Lower leg skin (tissue), 4 donors: ENCODE results near the gene ARHGDIB. TPM values are rescaled to one million over a fixed set of nuclear protein-coding genes. Genes with fewer than 3 reads are reported as not detected.

Experiments used
- DNase-seq, 2 donors: peaks; one replicate each; pipeline ENCODE4 v3.0.0-alpha.2; 2019; ENCODE audit warnings: low spot score in 2 of 2
- H3K4me3 ChIP-seq: fragments of 200-600 bp; sonication (generic); 2 replicates; pipeline ENCODE4 v1.5.1; 2017; ENCODE audit warnings: mild to moderate bottlenecking, low read depth; ENCODE audit not compliant: poor library complexity, severe bottlenecking
- POLR2A ChIP-seq, 2 donors: fragments of 450-650 bp; IDR thresholded peaks; one replicate each; pipeline ENCODE4 v1.6.1; 2016 to 2017; ENCODE audit warnings: antibody characterized with exemption in 2 of 2, mild to moderate bottlenecking in 1 of 2, moderate library complexity in 1 of 2
- WGBS, 2 donors: methylation state at CpG; one replicate each; pipeline ENCODE4 v1.1.5; 2018; 5-methylcytosine and 5-hydroxymethylcytosine counted together
- intact Hi-C: fragments of 100-400 bp; cut with DNase I; formaldehyde crosslinking; loops from one replicate; pipeline ENCODE4 v1.15.0; 2023; ENCODE audit warnings: low total_unique reads
- total RNA-seq, 4 donors: library from RNA; depleted of rRNA; stranded (reverse); fragments of >200 nt; gene quantifications; one replicate each; pipeline ENCODE4 v1.1.0, GENCODE V29; 2016
- TF ChIP-seq, protein P1 (sequence below), 3 donors: fragments of 450-650 bp; IDR thresholded peaks; one replicate each; pipeline ENCODE4 v1.5.1; 2016; ENCODE audit warnings: antibody characterized with exemption in 3 of 3, mild to moderate bottlenecking in 3 of 3, moderate library complexity in 2 of 3

The ARHGDIB gene
- total RNA-seq, 4 donors from 2014 or later: 44.9 to 84.7 (median 82.1) TPM

DNA sequence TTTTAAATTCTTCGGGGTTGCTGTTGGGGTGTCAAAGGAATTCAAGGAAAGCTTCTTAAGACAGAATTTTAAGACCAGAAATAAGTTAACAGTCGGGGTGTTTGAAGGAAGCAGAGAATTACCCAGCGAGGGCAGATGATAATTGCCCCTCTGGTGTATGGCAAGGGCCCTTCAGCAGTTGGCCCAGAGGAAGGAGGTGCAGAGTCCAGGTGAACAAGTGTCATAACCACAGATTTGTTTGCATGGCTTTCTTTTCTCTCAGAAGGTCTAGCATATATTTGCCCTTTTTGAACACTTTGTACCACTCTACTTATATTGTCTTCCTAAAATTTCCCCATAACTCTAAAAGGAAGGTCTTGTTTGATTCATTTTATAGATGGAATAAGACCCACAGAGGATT lies 13.2 kb upstream of the ARHGDIB start:
- 96 to 99% methylated on average over 3 of the region's 3 CpGs for WGBS, 2 donors
- no peak overlapping the region for H3K4me3 ChIP-seq
- intact Hi-C loops: no loop called here
- TF ChIP-seq, protein P1, sequence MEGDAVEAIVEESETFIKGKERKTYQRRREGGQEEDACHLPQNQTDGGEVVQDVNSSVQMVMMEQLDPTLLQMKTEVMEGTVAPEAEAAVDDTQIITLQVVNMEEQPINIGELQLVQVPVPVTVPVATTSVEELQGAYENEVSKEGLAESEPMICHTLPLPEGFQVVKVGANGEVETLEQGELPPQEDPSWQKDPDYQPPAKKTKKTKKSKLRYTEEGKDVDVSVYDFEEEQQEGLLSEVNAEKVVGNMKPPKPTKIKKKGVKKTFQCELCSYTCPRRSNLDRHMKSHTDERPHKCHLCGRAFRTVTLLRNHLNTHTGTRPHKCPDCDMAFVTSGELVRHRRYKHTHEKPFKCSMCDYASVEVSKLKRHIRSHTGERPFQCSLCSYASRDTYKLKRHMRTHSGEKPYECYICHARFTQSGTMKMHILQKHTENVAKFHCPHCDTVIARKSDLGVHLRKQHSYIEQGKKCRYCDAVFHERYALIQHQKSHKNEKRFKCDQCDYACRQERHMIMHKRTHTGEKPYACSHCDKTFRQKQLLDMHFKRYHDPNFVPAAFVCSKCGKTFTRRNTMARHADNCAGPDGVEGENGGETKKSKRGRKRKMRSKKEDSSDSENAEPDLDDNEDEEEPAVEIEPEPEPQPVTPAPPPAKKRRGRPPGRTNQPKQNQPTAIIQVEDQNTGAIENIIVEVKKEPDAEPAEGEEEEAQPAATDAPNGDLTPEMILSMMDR (IDR thresholded peaks at IDR 0.05): no peak
- no peak for TF ChIP-seq POLR2A (IDR thresholded peaks at IDR 0.05)
- DNase-seq: no peak

DNA sequence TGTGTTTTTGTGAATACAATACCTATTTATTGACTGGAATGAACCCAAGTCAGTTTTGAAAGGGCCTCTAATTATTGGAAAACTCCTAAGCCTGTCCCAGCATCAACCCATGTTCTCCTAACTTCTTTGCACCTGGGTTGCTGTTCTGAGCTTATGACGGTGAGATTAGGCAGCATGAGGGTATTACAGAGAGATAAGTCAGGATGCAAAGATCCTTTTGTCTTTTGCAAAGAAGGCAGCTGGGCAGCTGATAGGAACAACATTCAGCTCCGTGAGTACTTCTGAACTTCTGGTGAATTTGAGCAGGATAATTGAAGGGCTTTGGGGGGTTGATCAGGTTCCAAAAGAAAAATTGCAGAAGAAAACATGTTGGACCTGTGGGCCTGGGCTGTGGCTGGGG lies 11.4 kb upstream of the ARHGDIB start, which contains the start of gene PDE6H:
Gene PDE6H (plus strand): TSS at position 227 of the 400 bp plus-strand sequence. CDS start 4,971 bp downstream, outside the sequence.
- intact Hi-C loops: no loop called here
- no peak within 1 kb of the TSS for H3K4me3 ChIP-seq
- TF ChIP-seq, protein P1 (IDR thresholded peaks at IDR 0.05): no peak
- no peak for TF ChIP-seq POLR2A (IDR thresholded peaks at IDR 0.05)
- no peak for DNase-seq
- 90 to 98% methylated on average over 2 of the region's 2 CpGs for WGBS, 2 donors

DNA sequence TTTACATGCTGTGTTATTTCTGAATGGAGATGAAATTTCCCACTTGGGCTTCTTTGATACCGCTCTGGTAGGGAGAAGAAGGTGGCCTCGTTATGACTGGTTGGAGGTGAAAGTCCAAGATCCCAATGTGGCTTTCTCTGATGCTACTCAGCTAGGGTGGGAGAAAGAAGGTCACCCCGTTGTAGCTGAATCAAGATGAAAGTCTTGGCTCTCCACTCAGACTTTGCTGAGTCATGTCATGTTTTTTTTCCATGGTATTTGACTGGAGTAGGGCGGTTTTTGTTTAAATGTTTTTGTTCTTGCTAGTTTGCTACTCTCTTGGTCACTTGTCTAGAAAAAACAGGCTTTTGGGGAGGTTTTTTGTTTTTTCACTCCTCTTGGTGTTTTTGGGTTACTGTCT lies 9.1 kb upstream of the ARHGDIB start:
- DNase-seq: no peak
- no peak overlapping the region for H3K4me3 ChIP-seq
- WGBS, 2 donors: 57 to 76% methylated on average over 4 of the region's 4 CpGs
- TF ChIP-seq, protein P1 (IDR thresholded peaks at IDR 0.05): no peak
- TF ChIP-seq POLR2A (IDR thresholded peaks at IDR 0.05): no peak
- intact Hi-C loops: no loop called here

DNA sequence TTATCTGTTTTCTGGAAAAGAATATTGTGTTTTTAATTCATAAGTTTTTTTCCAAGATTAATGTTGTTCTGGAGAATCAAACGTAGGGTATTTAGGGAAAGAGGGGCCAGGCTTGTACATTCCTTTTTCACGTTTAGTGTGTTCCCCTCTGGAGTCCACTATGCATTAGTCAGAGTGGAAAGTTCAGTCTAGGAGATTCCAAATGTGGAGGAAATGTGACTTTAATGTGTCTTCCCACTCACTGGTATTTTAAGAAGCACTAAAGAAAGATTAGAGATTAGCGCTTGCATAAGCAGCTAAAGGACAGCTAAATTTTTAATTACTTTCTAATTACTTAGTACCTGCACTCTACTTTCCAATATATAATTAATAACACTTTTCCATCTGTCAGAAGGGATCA lies 7.1 kb upstream of the ARHGDIB start:
- WGBS, 2 donors: 64 to 67% methylated on average over 3 of the region's 3 CpGs
- no peak overlapping the region for H3K4me3 ChIP-seq
- TF ChIP-seq, protein P1 (IDR thresholded peaks at IDR 0.05): no peak
- TF ChIP-seq POLR2A (IDR thresholded peaks at IDR 0.05): no peak
- intact Hi-C loops: no loop called here
- DNase-seq: no peak

DNA sequence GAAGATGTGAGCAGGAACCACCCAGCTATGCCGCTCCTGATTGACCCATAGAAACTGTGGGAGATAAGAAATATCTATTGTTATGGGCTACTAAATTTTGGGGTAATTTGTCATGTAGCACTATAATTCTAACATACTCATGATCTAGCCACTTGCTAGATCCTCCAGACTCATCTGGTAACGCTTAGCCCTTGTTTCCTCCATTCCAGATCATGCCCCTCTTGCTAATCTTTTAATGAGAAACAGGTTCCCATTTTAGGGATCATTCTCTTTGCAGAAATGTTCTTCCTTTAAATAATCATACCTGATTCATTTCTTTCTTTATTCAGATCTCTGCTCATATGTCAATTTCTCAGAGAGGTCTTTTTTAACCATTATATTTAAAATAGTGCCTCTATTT lies 3.8 kb upstream of the ARHGDIB start:
- no peak overlapping the region for H3K4me3 ChIP-seq
- DNase-seq: no peak
- TF ChIP-seq POLR2A (IDR thresholded peaks at IDR 0.05): no peak
- TF ChIP-seq, protein P1 (IDR thresholded peaks at IDR 0.05): no peak
- WGBS, 2 donors: 74 to 79% methylated on average over 2 of the region's 2 CpGs
- intact Hi-C loops: no loop called here

DNA sequence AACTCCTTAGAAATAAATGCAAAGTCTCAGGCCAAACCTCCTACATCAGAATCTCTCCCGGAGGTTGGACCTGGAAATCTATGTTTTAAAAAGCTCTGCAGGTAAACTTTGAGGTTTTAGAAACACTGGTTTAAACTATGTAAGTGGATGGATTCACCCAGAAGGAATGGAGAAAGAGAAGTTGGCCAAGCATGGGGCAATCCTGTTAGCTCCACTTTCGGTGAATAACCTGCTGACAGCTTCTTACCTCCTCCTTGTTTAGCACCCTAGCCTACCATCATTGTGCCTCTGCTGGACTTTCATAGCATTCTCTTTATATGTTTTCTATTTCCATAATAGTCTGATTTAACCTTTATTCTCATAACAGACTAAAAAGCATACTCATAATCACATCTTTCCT lies 3.0 kb upstream of the ARHGDIB start:
- no peak for DNase-seq
- intact Hi-C loops: no loop called here
- TF ChIP-seq POLR2A (IDR thresholded peaks at IDR 0.05): no peak
- TF ChIP-seq, protein P1 (IDR thresholded peaks at IDR 0.05): no peak
- WGBS, 2 donors: 41 to 67% methylated on average over 2 of the region's 2 CpGs
- no peak overlapping the region for H3K4me3 ChIP-seq
